Activated CD8-positive, alpha-beta memory T cell treated with anti-CD3 and anti-CD28 coated beads, Interleukin-2, amount 50 U/mL, for 24 hours (primary cell): Measurements from ENCODE around the gene SGPL1.

Experiments
- DNase-seq: peaks from one replicate; pipeline ENCODE4 v3.0.0-alpha.2; 2020; ENCODE audit errors: extremely low read depth

Gene SGPL1

DNA sequence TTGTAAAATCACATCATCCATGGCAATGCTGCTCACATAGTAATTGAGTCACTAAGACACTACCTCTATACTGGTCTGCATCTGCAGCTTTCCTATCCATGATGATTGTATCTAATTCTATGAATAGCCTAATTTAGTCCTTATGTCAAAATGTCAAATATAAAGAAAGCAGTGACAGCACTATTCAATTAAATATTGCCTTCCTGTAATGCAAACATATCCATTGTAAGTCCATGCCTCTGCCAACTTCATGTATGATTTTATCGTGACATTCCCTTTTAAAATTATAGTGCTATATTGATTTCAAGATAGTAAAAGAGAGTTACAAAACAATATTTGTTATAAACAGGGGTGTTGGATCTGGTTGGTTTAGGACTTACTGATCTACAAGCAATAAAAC is 4.8 kb upstream of the SGPL1 start:
- DNase-seq: no peak

GRCh38 chr10:70811881-70812280 is 3.9 kb upstream of the SGPL1 start:
- DNase-seq: no peak

- no peak for DNase-seq
Measured at GRCh38 chr10:70812814-70813213, 2.9 kb upstream of the SGPL1 start.

GRCh38 chr10:70814126-70814525 is 1.6 kb upstream of the SGPL1 start:
- no peak for DNase-seq

- no peak for DNase-seq
Measured at GRCh38 chr10:70816220-70816894, 609 bp downstream of the SGPL1 start.

- no peak for DNase-seq
Measured at GRCh38 chr10:70820976-70821750, 5.4 kb downstream of the SGPL1 start.

DNA sequence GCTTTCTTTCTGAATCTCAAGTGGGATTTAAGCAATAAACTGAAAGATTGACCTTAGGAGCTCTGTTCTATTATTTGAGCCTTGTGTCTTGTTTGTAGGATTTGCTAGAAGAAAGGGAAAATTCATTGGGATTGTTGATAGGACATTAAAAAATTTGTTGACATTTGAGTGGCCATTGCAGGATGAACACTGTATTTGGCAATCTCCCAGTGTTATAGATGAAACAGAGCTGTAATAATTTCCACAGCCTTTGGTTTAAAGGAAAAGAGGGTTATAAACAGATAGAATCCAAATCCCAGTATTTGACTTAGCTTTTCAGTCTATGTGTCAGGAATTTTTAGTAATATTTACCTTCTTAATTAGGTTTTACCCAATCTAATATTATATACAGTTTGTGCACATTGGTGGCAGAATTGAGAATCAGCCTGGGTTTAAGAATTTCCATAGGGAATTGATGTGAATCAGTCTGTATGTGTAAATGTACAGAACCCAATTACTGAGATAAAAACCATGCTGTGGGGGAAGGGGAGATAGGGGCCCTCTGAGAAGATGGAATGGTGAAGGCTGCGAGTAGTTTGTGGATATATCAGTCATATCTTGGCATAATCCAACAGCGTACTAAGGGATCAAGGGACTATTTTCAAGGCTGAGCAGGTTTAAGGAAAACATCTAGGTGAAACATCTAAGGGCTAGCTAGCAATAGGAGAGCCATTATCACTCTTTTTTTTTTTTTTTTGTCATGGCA is 6.5 kb downstream of the SGPL1 start:
- DNase-seq: no peak

- no peak for DNase-seq
Measured at GRCh38 chr10:70827086-70827757, 11.5 kb downstream of the SGPL1 start.

- DNase-seq: no peak
Measured at GRCh38 chr10:70828923-70829322, 13.2 kb downstream of the SGPL1 start.

GRCh38 chr10:70829543-70829942 is 13.8 kb downstream of the SGPL1 start:
- no peak for DNase-seq

DNA sequence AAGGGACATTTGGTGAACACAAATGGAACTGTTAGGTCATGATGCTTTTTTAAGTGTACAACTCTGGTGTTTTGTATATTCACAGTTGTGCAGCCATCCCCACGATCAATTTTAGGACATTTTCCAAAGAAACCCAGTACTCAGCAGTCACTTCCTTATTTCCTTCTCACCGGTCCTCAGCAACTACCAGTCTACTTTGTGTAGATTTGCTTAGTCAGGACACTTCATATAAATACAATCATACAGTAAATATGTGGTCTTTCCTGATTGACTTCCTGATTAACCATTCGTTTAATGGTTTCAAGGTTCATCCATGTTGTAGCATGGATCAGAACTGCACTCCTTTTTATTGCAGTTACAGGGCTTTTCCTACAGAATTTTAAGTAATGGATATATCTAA is 14.4 kb downstream of the SGPL1 start:
- no peak for DNase-seq

GRCh38 chr10:70832221-70832620 is 16.5 kb downstream of the SGPL1 start:
- DNase-seq: no peak

- no peak for DNase-seq
Measured at GRCh38 chr10:70832852-70833528, 17.2 kb downstream of the SGPL1 start.

DNA sequence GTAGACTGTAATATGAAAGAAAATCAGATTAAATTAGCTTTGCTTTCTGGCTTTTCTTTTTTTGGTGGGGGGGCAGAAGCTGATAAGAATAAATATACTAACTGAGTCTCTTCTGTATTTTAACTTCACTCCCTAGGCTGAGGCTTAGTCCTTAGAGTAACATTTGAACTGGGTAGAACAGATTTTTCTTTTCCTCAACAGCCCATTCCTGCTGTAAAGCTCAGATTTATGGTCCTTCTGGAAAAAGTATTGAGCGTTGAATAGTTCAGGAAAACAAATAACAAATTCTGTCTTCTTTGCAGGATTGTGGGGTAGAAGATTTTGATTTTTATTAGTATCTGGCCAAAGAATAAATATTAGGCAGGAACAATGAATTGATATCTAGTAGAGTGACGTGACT is 17.9 kb downstream of the SGPL1 start:
- no peak for DNase-seq

DNA sequence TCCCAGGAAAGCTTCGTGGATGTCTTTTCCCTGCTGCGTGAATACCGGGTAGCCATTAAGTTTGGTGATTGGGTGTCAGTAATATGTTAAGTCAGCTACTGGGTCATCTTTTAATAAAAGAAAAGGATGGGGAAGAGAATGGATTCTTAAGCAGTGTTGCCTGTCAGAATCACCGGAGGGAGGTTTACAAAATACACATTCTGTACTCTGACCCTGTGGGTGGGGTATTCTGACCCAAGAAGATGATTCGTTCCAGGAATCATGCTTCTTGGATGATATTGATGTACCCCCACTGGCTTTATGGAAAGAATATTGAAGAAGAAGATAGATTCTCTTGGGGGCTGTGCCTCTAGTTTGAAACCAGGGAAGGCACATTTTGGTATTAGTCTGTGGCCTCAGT is 18.3 kb downstream of the SGPL1 start:
- no peak for DNase-seq

GRCh38 chr10:70834441-70835151 is 18.8 kb downstream of the SGPL1 start:
- no peak for DNase-seq

- DNase-seq: no peak
Measured at GRCh38 chr10:70836319-70836718, 20.6 kb downstream of the SGPL1 start.

DNA sequence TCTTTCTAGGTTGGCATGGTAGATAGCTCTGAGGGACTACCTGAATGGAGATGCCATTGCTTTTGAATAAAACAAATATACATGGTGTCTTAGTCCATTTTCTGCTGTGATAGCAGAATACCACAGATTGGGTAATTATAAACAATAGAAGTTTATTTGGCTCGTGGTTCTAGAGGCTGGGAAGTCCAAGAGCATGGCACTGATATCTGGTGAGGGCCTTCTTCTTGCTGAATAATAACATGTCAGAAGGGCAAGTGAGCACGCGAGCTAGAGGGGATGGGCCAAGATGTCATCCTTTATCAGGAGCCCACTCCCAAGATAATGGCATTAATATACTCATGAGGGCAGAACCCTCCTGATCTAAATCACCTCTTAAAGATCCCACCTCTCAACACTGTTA is 21.9 kb downstream of the SGPL1 start:
- DNase-seq: no peak

DNA sequence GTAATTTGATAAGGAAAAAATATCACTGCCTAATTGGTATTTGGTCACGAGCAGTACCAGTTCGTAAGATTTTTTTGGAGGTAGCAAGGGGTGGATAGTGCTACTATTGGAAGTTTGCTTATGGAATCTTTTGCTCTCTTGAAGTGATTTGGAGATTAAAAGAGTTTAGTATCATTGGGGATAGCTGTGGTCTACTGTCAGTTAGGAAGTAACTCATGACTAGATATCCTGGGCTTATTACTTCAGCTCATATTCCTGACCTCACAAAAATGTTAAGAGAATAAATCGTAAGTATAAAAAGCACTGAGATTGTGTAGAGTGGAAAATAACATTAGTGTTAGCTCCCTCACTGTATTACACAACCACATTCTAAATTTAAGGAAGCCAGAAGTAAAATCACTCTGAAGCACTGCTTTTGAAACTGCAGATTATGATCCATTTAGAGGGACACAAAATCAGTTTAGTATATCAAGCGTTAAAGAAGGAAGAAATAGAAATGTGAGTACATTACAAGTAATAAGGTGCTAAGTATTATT is 22.6 kb downstream of the SGPL1 start:
- DNase-seq: no peak

GRCh38 chr10:70840836-70841235 is 25.1 kb downstream of the SGPL1 start:
- DNase-seq: no peak

GRCh38 chr10:70843333-70843732 is 27.6 kb downstream of the SGPL1 start:
- DNase-seq: no peak
